ENCODE data around the gene FAR2. TPM values are rescaled to one million over a fixed set of nuclear protein-coding genes. Genes with fewer than 3 reads are reported as not detected.

Gene FAR2
- total and polyA plus RNA-seq, 2 donors (not counting 3 experiments of a cell fraction or from before 2014, with no cell fraction given) = 32.3 to 61.7 TPM

GRCh38 chr12:29287622-29288021 is 138.5 kb downstream of the FAR2 start:
- H2AFZ ChIP-seq (ENCODE audit: low read depth, low read length) = no peak overlapping the region
- CTCF ChIA-PET = no interaction called here

More at GRCh38 chr12:29287622-29288021, 138.5 kb downstream of the FAR2 start:
- Histone ChIP-seq H3K9ac (replicated peaks; ENCODE audit: extremely low read depth, insufficient read depth, low read length) (no peak overlapping the region), H3K9me3 (replicated peaks; ENCODE audit: control insufficient read depth, insufficient read depth, low read length) (no peaks in the 10 kb centered on the region), H3K79me2 (ENCODE audit: control insufficient read depth, insufficient read depth, low read length) (no peaks in the 10 kb centered on the region), H3K4me3 (replicated peaks in 1 of 3; ENCODE audit: insufficient read depth in 1 of 3, low read depth in 1 of 3, low read length in 3 of 3) (no peak overlapping the region), H3K4me1 (ENCODE audit: control insufficient read depth, extremely low read depth, insufficient read depth, low read length) (peaks cover 2% of the 10 kb centered on the region), H3K36me3 (ENCODE audit: control insufficient read depth in 2 of 2, extremely low read depth in 1 of 2, insufficient read depth in 2 of 2, low read length in 2 of 2) (no peaks in the 10 kb centered on the region), H4K20me1 (replicated peaks; ENCODE audit: control insufficient read depth, extremely low read depth, insufficient read depth, low read length) (no peaks in the 10 kb centered on the region), H3K27me3 (ENCODE audit: control insufficient read depth in 2 of 2, insufficient read depth in 2 of 2, low read length in 2 of 2) (no peaks in the 10 kb centered on the region), H3K4me2 (ENCODE audit: insufficient read depth, low read length) (no peak overlapping the region), H3K27ac (ENCODE audit: insufficient read depth, low read depth, low read length) (no peak overlapping the region), H3K9me1 (replicated peaks; ENCODE audit: control insufficient read depth, extremely low read depth, insufficient read depth, low read length) (no peaks in the 10 kb centered on the region)
- intact Hi-C loops (cut with micrococcal nuclease) = no loop called here
- POLR2A ChIA-PET = no interaction called here
- FAIRE-seq = no peak
- no peak for DNase-seq (ENCODE audit: low read depth, low spot score)
- no TSS peak for BruUV-seq (replicated peaks)
- dilution Hi-C loops (cut with MboI; ENCODE audit: extremely low pct_ligation_motif_present, low sequenced_read_pairs) = no loop called here
- TF ChIP-seq GATA2 (IDR thresholded peaks at IDR 0.05; ENCODE audit: insufficient read depth, insufficient read length, low read depth, low read length) = no peak
- no peak for TF ChIP-seq POLR2AphosphoS5 (IDR thresholded peaks at IDR 0.05; ENCODE audit: insufficient read depth, low read depth, low read length)
- TF ChIP-seq EZH2 (IDR thresholded peaks at IDR 0.05; ENCODE audit: borderline replicate concordance, low read depth, low read length, severe bottlenecking) = no peak
- TF ChIP-seq, protein P1, sequence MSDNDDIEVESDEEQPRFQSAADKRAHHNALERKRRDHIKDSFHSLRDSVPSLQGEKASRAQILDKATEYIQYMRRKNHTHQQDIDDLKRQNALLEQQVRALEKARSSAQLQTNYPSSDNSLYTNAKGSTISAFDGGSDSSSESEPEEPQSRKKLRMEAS (IDR thresholded peaks at IDR 0.05; ENCODE audit: insufficient read depth, insufficient read length) = no peak
- TF ChIP-seq, protein P2, sequence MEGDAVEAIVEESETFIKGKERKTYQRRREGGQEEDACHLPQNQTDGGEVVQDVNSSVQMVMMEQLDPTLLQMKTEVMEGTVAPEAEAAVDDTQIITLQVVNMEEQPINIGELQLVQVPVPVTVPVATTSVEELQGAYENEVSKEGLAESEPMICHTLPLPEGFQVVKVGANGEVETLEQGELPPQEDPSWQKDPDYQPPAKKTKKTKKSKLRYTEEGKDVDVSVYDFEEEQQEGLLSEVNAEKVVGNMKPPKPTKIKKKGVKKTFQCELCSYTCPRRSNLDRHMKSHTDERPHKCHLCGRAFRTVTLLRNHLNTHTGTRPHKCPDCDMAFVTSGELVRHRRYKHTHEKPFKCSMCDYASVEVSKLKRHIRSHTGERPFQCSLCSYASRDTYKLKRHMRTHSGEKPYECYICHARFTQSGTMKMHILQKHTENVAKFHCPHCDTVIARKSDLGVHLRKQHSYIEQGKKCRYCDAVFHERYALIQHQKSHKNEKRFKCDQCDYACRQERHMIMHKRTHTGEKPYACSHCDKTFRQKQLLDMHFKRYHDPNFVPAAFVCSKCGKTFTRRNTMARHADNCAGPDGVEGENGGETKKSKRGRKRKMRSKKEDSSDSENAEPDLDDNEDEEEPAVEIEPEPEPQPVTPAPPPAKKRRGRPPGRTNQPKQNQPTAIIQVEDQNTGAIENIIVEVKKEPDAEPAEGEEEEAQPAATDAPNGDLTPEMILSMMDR (IDR thresholded peaks at IDR 0.05; ENCODE audit: extremely low read depth in 1 of 2, insufficient read depth in 1 of 2, low read depth in 1 of 2, low read length in 2 of 2) = no peak
- no peak for TF ChIP-seq JUN (IDR thresholded peaks at IDR 0.05; ENCODE audit: borderline replicate concordance, insufficient read depth, insufficient read length, low read depth)
- no peak for TF ChIP-seq POLR2A (IDR thresholded peaks at IDR 0.05; ENCODE audit: low read depth, low read length)
- no peak for TF ChIP-seq FOS (IDR thresholded peaks at IDR 0.05; ENCODE audit: borderline replicate concordance, insufficient read depth, low read length)
- no peak for TF ChIP-seq MYC (IDR thresholded peaks at IDR 0.05; ENCODE audit: low read depth, low read length)

All from endothelial cell of umbilical vein (primary cell).